ENCODE data around the gene PSME3IP1.
A peak's percentile ranks its signal among the peaks of the same experiment; 100 is the strongest.
"Not testable (repeated sequence)": the region's sequence is repeated elsewhere in the genome, so short reads cannot be mapped to it uniquely, and the experiment has no call there.

The PSME3IP1 gene

GRCh38 chr16:57196753-57197152 is 10.9 kb upstream of the PSME3IP1 start:
- no peak for DNase-seq

GRCh38 chr16:57196286-57196685 is 10.4 kb upstream of the PSME3IP1 start:
- DNase-seq = no peak

DNA sequence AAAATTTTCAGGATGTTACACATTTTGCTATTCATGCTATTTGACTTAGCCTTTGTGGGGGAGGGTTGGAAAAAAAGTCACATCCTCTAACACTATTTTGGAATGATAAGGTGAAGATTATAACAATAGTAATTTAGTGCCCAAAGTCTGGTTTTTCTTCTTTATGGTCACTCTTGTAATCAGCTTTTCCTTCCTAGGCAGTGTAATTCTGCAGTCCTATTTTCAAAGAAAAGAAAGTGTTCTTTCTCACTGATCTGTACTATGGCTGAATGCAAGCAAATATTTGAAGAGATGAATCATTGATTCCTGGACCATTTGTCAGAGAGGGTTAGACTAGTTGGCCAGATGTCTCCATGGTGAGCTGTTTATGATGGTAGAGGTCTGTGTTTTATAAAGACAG is 8.7 kb upstream of the PSME3IP1 start:
- DNase-seq = no peak

GRCh38 chr16:57192720-57193486 is 7.1 kb upstream of the PSME3IP1 start:
- no peak for DNase-seq

DNA sequence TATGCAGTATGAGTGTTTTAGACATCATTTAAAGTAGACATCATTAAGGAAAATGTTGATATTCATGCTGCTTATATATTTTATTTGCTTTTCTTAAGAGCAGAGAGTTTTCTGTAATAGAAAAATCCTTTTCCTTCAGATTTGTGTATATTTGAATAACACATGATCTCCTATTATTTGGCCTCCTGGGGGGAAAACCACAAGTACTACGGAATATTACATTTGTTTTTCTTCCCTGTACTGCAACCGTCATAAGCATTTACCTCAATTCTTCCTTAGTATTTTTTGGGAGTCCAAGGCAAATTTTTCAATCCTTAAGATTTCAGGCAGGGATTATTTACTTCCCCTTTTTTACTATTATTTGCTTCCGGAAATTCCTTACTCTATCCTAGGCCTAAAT is 6.3 kb upstream of the PSME3IP1 start:
- no peak for DNase-seq

- no peak for DNase-seq
Observed at GRCh38 chr16:57191056-57191571, 5.3 kb upstream of the PSME3IP1 start.

GRCh38 chr16:57190136-57190535 is 4.3 kb upstream of the PSME3IP1 start:
- DNase-seq = no peak

GRCh38 chr16:57189527-57189926 is 3.7 kb upstream of the PSME3IP1 start:
- DNase-seq = not testable (repeated sequence)

DNA sequence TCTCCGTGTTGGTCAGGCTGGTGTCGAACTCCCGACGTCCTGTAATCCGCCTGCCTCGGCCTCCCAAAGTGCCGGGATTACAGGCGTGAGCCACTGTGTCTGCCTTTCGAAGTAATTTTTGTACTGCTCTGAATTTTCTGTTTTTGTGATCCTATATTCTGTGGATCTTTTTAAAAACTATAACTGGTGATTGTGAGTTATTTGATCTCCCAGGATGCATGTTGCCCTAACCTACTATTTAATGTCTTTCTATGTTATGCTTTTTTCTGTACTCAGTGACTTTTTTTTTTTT is 2.8 kb upstream of the PSME3IP1 start:
- DNase-seq = no peak

DNA sequence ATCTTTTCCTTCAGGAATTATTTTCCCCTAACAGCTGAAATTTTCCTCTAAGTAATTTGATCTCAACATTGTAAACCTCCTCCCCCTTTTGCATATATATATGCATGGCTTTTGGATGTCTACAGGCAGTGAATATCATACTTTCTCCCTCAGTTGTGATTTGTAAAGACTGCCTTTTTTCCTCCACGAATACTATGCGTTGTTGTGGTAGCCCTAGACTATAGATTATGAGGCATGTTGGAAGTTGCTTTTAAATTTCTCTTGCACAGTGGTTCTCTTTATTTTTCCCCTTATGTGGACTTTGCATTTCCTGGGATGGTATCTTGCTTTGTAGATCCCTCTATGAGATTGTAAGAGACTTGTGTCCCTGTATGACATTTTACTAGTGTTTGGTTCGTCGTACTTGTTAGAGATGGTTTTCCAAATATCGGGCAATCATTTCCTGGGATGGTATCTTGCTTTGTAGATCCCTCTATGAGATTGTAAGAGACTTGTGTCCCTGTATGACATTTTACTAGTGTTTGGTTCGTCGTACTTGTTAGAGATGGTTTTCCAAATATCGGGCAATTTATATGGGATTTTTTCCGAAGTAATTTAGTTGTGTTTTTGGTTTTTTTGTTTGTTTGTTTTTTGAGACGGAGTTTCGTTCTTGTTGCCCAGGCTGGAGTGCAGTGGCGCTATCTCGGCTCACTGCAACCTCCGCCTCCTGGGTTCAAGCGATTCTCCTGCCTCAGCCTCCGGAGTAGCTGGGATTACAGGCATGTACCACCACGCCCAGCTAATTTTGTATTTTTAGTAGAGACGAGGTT is 2.3 kb upstream of the PSME3IP1 start:
- DNase-seq = not testable (repeated sequence)

GRCh38 chr16:57186872-57187854 is 1.3 kb upstream of the PSME3IP1 start:
- no peak for DNase-seq

DNA sequence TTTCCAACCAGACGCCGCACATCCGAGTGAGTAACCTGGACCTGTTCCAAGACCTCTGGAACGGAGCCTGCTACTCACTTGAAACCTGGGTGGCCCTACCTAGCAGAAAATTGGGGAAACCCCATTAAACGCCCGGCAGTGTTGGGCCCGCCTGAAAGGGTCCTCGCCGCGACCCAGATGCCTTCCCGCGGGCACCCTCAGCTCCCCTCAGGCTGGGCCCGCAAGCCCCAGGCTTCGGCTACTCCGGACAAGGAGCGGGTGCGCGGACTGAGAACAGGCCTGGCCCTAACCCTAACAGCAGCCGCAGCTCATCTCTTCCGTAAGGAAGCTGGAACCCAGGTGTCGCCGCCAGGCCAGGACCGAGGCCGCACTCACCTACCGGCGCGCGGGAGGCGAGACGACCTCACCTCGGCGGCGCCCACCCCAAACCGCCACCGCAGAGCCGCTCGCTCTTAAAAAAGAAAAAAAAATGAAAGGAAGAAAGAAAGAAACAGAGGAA is 344 bp downstream of the PSME3IP1 start:
- peak; percentile 33 for DNase-seq

- no peak for DNase-seq
Observed at GRCh38 chr16:57184887-57185445, 873 bp downstream of the PSME3IP1 start.

DNA sequence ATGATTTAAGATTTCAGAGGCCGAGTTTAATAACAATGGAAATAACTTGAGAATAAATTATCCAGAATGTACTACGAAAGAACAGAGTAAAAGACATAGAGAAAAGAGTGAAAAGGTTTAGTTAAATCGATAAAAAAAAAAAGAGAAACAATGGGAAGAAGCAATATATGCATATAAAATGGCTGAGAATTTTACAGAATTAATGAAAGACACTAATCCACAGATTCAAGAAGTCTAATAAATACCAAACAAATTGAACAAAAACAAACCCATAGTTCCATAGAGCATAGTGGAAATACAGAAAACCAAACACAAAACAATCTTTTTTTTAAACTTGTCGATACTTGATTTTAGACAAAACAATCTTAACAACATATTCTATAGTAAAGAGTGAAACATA is 1.7 kb downstream of the PSME3IP1 start:
- no peak for DNase-seq

DNA sequence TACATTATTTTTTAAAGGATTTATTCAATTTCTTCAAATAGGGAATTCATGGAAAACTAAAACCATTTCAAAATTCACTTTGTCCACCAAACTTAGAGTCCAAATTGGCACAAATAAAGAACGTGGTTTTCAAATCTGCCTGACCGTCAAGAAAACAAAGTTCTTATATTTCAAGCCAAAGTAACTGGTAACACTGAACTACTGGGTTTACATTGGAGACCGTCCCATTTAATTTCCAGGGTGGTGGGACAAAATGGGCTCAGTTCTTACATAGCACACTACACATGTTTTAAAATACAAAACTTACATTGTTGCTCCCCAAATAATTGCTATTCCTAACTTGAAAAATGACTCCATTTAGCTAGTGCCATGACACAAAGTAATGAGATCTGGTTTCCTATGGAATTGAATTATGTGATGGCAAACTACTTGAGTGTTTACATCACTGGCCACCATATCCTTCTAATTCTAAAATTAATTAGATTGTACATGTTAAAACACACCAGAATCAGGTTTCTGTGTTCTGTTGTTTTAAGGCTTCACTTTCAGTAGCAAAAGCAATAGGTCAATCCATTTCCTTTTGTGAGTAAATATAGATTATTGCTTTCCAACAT is 6.5 kb downstream of the PSME3IP1 start:
- no peak for DNase-seq

DNA sequence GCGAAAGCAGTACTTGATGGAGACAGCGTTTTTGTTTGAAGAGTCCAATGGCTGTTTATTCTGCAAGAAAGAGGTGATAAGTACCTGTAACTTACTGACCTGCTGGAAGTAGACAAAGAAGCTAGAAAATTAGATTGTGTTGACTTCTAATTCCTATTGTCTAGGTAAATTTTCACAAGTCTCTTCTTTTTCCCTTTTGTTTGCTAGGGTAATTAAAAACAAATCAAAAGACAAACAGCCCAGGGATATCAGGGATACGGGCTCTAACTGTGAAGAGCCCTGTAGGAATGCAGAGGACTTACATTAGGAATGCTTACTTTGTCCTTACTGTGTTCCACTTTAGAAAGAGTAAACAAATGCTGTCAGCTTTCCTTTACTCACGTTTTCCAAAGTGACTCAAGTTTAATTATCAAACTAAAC is 7.0 kb downstream of the PSME3IP1 start:
- no peak for DNase-seq

DNA sequence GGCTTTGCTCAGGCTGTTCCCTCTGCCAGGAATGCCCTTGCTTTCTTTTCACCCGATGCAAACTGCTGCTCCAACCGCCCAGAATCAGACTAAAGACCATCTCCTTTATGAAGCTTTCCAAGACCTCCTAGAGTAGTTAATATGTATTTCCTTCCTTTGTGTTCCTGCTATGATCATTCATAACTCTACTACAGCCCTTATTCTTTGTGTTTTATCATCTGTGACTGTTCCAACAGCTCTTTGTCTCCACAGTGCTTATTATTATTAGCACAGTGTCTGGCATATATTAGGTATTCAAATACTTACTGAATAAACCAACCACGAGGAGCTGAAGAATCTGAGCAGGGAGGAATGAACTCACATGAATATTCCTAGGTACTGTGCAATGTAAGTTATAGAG is 7.6 kb downstream of the PSME3IP1 start:
- DNase-seq = no peak

DNA sequence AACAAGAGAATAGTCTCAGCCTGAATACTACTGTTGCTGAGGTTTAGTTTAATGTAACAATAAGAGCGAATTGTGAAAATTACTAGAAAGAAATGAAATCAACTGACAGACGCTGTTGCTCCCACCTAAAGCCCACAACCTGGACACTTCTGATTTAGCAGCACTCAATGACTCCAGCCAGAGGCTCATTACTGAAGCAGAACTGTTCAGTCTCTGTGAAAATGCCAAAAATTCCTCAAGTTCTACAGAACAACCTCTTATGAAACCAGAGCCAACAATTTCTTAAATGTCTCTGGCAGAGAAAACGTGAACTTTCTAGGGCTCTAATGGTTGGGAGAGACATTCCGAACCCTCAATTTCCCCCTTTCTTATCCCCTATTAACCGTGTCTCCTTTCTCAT is 9.9 kb downstream of the PSME3IP1 start:
- no peak for DNase-seq

DNA sequence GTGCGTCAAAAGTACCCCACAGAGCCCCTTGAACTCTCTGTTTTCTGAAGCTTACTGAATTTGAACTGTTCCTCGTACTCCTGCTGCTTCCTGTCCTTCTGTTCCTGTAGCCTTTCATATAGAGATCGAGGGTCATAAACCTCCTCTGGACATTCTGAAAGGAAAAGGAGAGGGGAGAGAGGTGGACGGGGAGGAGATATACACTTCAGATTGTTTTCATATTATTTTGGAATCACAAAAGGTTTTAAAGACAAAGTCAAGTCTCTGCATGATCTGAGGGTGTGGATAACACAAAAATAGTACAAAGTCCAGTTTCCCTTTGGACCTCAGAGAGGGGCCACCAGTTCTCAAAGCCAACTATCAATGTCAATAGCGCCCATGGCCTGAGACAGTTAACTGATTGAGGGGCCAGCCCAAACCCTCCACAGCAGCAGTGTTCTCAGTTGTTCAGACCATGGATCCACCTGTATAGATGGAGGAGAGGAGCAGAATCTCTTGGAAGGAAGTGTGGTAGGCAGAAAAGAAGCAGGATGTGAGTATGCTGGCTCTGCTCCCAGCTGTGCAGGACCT is 13.0 kb downstream of the PSME3IP1 start:
- DNase-seq = no peak

GRCh38 chr16:57169327-57169726 is 16.5 kb downstream of the PSME3IP1 start:
- DNase-seq = no peak

DNA sequence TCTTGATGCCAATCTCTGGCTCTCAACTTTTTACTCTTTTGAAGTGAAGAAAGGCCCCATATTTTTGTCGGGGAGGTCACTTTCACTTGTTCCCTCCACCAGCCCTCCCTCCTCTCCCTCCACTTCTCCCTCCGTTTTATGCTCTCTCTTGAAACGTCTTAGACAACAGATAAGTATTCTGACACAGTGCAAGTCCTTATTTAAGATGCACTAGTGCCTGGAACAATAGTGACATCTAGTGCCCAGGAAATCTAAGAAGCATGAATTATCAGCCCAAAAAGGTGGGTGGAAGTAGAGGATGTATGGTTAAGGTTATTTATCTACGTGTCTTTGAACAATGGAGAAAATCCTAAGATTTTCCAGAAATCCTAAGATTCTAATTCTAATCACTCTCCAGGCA is 17.9 kb downstream of the PSME3IP1 start:
- no peak for DNase-seq

DNA sequence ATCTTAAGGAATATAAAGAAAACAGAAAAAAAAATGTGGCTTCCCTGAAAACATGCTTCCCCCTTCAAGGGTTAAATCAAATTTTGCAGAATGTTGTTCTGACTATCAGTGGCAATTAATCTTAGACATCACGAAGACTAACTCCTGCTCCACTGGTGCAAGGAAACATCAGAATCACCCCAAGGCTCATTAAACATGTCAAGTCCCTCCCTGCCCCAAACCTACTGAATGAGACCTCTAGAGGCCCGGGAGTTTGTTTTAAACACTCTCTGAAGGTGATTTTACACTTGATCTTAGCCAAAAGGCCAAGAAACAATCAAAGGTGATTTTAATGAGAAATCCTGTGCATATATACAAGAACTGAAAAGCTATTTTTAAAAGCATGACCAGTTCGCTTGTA is 18.3 kb downstream of the PSME3IP1 start:
- DNase-seq = no peak
